NCI-H748 treated with DMSO at 0.1 percent for 48 hours (cell line): ENCODE results near the gene CHRNE.
A peak's percentile ranks its signal among the peaks of the same experiment; 100 is the strongest.
"Not testable (repeated sequence)": the region's sequence is repeated elsewhere in the genome, so short reads cannot be mapped to it uniquely, and the experiment has no call there.

Source experiments
- DNase-seq: peaks from one replicate; lab custom pipeline; 2025; lab: John Stamatoyannopoulos, UW

The CHRNE gene

GRCh38 chr17:4906642-4907041 is 3.7 kb upstream of the CHRNE start:
- not testable (repeated sequence) for DNase-seq

- DNase-seq = no peak
These were observed 358 bp downstream of the CHRNE start for GRCh38 chr17:4902540-4902939.

GRCh38 chr17:4901648-4902344 is 1.1 kb downstream of the CHRNE start:
- no peak for DNase-seq

GRCh38 chr17:4901108-4901647 is 1.7 kb downstream of the CHRNE start:
- no peak for DNase-seq

- DNase-seq = no peak
These were observed 2.4 kb downstream of the CHRNE start for GRCh38 chr17:4900231-4901107.

- DNase-seq = peak; percentile 38
These were observed 3.3 kb downstream of the CHRNE start, which contains the start of gene C17orf107 for GRCh38 chr17:4899341-4900230. C17orf107 (plus strand) TSS chr17:4899536; CDS start chr17:4899763, 227 bp downstream.

GRCh38 chr17:4898927-4899326 is 4.0 kb downstream of the CHRNE start:
- DNase-seq = no peak

- DNase-seq = no peak
These were observed 4.5 kb downstream of the CHRNE start for GRCh38 chr17:4898351-4898750.

- DNase-seq = no peak
These were observed 5.1 kb downstream of the CHRNE start for GRCh38 chr17:4897785-4898184.

GRCh38 chr17:4897198-4897687 is 5.7 kb downstream of the CHRNE start:
- no peak for DNase-seq

- no peak for DNase-seq
These were observed 6.3 kb downstream of the CHRNE start for GRCh38 chr17:4896332-4897197.

- no peak for DNase-seq
These were observed 7.1 kb downstream of the CHRNE start for GRCh38 chr17:4895657-4896331.

GRCh38 chr17:4895121-4895520 is 7.8 kb downstream of the CHRNE start:
- DNase-seq = no peak

GRCh38 chr17:4893721-4894560 is 9.0 kb downstream of the CHRNE start:
- no peak for DNase-seq

- no peak for DNase-seq
These were observed 9.6 kb downstream of the CHRNE start for GRCh38 chr17:4893272-4893671.

GRCh38 chr17:4892499-4893221 is 10.2 kb downstream of the CHRNE start:
- no peak for DNase-seq

GRCh38 chr17:4891411-4892410 is 11.2 kb downstream of the CHRNE start:
- no peak for DNase-seq
